GM10266 (cell line): Measurements from ENCODE around the gene FAM47E.
"Not testable (repeated sequence)": the region's sequence is repeated elsewhere in the genome, so short reads cannot be mapped to it uniquely, and the experiment has no call there.

Source experiments
- DNase-seq: peaks from one replicate; pipeline ENCODE4 v3.0.0; 2012; ENCODE audit errors: extremely low spot score
- CTCF ChIP-seq: IDR thresholded peaks from 2 replicates; pipeline ENCODE4 v1.5.1; 2012; ENCODE audit warnings: mild to moderate bottlenecking, low read depth; ENCODE audit not compliant: control insufficient read depth, insufficient read depth; ENCODE audit errors: missing control alignments

The FAM47E gene

GRCh38 chr4:76283900-76284299, 32.4 kb downstream of the FAM47E start:
- no peak for TF ChIP-seq CTCF
- DNase-seq: no peak

GRCh38 chr4:76287811-76288210, 36.3 kb downstream of the FAM47E start:
- not testable (repeated sequence) for DNase-seq

- TF ChIP-seq CTCF: no peak
- no peak for DNase-seq
Measured at GRCh38 chr4:76292730-76293129, 41.2 kb downstream of the FAM47E start.

- TF ChIP-seq CTCF: no peak
- DNase-seq: no peak
Measured at GRCh38 chr4:76293772-76294171, 42.3 kb downstream of the FAM47E start.

GRCh38 chr4:76296286-76296820, 44.8 kb downstream of the FAM47E start:
- no peak for DNase-seq
- TF ChIP-seq CTCF: no peak

- DNase-seq: no peak
- no peak for TF ChIP-seq CTCF
Measured at GRCh38 chr4:76298227-76298626, 46.7 kb downstream of the FAM47E start.

GRCh38 chr4:76300012-76300411, 48.5 kb downstream of the FAM47E start:
- DNase-seq: no peak
- no peak for TF ChIP-seq CTCF
